ENCODE data around the gene ANXA4.

DNA sequence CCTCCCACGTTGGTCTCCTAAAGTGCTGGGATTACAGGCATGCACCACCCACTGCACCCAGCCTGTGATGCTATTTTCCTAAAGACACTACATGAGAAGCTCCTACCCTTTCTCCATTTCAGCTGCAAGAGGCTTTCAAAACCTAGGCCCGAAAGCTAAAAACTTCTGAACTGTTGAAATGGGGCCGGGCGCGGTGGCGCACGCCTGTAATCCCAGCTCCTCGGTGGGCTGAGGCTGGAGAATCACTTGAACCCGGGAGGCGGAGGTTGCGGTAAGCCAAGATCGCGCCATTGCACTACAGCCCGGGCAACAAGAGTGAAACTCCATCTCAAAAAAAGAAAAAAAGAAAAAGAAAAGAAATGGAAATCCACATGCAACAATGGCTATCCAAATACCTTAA is 18.1 kb upstream of the ANXA4 start:
- no peak for TF ChIP-seq CTCF (IDR thresholded peaks at IDR 0.05; ENCODE audit: low read depth, low read length, missing input control)
- TF ChIP-seq ATF3 (IDR thresholded peaks at IDR 0.05), result no peak
- TF ChIP-seq JUND (IDR thresholded peaks at IDR 0.05), result no peak
- TF ChIP-seq, protein P1, sequence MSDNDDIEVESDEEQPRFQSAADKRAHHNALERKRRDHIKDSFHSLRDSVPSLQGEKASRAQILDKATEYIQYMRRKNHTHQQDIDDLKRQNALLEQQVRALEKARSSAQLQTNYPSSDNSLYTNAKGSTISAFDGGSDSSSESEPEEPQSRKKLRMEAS (IDR thresholded peaks at IDR 0.05), result no peak
- no peak for TF ChIP-seq REST (IDR thresholded peaks at IDR 0.05)
- no peak for TF ChIP-seq TAF1 (conservative IDR thresholded peaks at IDR 0.05)

All from liver (tissue), 3 donors.